SHP77 (cell line): ENCODE results near the gene OR5AS1.
"Not testable (repeated sequence)": the region's sequence is repeated elsewhere in the genome, so short reads cannot be mapped to it uniquely, and the experiment has no call there.

Experiments used
- DNase-seq, 2 experiments: peaks; one replicate each; lab custom pipeline; 2025; lab: John Stamatoyannopoulos, UW

Gene OR5AS1

GRCh38 chr11:56027354-56027753 lies at the start of gene OR5AS1:
TSS of gene OR5AS1 (plus strand) at chr11:56027654. CDS start at chr11:56030419, 2,765 bp downstream.
- DNase-seq, result no peak

DNA sequence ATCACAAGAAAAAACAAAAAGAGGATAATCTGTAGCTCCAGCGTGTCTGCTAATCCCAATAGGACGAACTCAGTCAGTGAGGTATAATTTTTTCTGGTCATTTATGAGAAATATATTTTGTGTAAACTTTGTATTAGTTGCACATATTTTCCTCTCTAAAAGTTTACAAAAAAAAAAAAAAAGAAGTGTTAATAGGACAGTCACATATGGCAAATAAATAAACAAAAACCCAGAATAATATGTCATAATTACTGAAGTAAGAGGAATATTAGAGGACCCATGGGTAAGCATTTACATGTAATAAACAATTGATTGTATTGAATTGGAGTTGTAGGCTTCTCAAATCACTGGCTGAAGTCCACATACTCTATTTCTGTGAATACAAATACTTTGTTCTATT lies 32.9 kb upstream of the OR5AS1 start, which contains the start of gene OR5F1:
Gene OR5F1 (minus strand): TSS at position 101 of the 400 bp plus-strand sequence. CDS start 0 bp downstream, at position 101.
- no peak for DNase-seq

- DNase-seq, result no peak
These were observed 16.7 kb upstream of the OR5AS1 start for GRCh38 chr11:56010716-56011115.

- no peak for DNase-seq
These were observed 13.6 kb upstream of the OR5AS1 start for GRCh38 chr11:56013805-56014204.

DNA sequence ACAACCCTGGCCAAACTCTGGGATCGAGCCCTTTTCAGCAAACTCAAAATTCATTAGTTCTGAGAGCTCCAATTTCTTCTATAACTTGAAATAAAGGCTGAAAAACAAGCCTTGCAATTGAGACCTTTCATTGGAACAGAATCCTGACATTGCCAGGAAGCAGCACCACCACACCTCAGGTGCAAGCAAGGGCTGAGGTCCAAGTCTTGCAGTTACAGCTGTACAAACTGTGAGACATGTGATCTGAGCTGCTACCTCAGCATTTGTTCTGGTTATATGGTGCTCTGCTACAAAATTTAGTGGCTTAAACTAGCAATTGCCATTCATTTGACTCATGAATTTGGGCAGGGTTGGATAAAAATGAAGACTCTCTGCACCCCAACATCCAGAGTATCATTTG lies 18.1 kb downstream of the OR5AS1 start:
- no peak for DNase-seq

GRCh38 chr11:56048480-56048879 lies 21.0 kb downstream of the OR5AS1 start:
- DNase-seq, result no peak

- DNase-seq, result no peak
These were observed 22.0 kb downstream of the OR5AS1 start for GRCh38 chr11:56049487-56049886.

DNA sequence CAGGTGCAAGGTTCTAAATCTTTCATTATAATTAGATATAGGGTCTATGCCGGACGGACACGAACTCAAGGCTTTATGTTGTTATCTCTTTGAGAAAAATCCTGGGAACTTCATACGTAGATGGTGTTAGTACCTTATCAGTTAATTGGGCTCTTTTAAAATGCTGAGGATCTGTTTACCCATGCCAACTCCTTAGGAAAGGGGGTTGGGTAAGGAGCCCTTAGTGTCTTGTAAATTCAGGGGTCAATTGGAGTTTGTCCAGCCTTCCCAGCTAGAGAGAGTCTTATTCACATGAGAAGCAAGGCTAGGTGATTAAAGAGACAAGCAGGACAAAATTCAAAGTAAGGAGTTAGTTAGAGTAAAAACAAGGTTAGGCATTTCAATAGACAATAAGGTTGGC lies 28.9 kb downstream of the OR5AS1 start:
- not testable (repeated sequence) for DNase-seq

GRCh38 chr11:56057661-56058237 lies 30.3 kb downstream of the OR5AS1 start:
- DNase-seq, result not testable (repeated sequence)

GRCh38 chr11:56058260-56058780 lies 30.9 kb downstream of the OR5AS1 start:
- not testable (repeated sequence) for DNase-seq

DNA sequence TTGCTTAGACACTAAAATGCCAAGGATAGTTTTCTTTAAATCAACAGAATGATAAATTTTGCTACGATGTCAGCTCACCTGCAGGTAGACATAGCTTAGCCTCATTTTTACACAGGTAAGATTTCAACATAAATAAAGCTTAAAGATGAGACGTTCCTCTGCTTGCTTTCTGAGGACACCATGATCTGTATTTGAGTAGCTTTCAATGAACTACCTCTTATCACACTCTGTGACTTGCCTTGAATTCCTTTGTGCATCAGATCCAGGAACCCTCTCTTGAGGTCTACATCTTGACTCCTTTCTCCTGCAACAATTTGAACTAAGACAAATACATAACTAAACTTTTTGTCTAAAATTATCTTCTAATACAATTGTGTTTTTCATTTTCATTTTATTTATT lies 39.5 kb downstream of the OR5AS1 start:
- DNase-seq, result no peak
